Measurements from ENCODE around the gene GRID1.
A peak's percentile ranks its signal among the peaks of the same experiment; 100 is the strongest.

The GRID1 gene

GRCh38 chr10:86148117-86148516, 218.5 kb downstream of the GRID1 start:
- DNase-seq (ENCODE audit: low read depth): no peak
- no peak for TF ChIP-seq CTCF (conservative IDR thresholded peaks at IDR 0.05; ENCODE audit: low read depth, low read length)
- H3K4me3 ChIP-seq (ENCODE audit: low read depth, low read length): no peak overlapping the region

GRCh38 chr10:86144301-86144700, 222.3 kb downstream of the GRID1 start:
- no peak for DNase-seq (ENCODE audit: low read depth)
- H3K4me3 ChIP-seq (ENCODE audit: low read depth, low read length): no peak overlapping the region
- no peak for TF ChIP-seq CTCF (conservative IDR thresholded peaks at IDR 0.05; ENCODE audit: low read depth, low read length)

- TF ChIP-seq CTCF (conservative IDR thresholded peaks at IDR 0.05; ENCODE audit: low read depth, low read length): no peak
- DNase-seq (ENCODE audit: low read depth): no peak
- H3K4me3 ChIP-seq (ENCODE audit: low read depth, low read length): no peak overlapping the region
Measured at GRCh38 chr10:86141896-86142295, 224.7 kb downstream of the GRID1 start.

GRCh38 chr10:86139066-86139657, 227.4 kb downstream of the GRID1 start:
- no peak overlapping the region for H3K4me3 ChIP-seq (ENCODE audit: low read depth, low read length)
- peak; percentile 28 for TF ChIP-seq CTCF (conservative IDR thresholded peaks at IDR 0.05; ENCODE audit: low read depth, low read length)
- DNase-seq (ENCODE audit: low read depth): peak; percentile 1

GRCh38 chr10:86138551-86139065, 228.0 kb downstream of the GRID1 start:
- no peak for DNase-seq (ENCODE audit: low read depth)
- TF ChIP-seq CTCF (conservative IDR thresholded peaks at IDR 0.05; ENCODE audit: low read depth, low read length): no peak
- no peak overlapping the region for H3K4me3 ChIP-seq (ENCODE audit: low read depth, low read length)

- no peak overlapping the region for H3K4me3 ChIP-seq (ENCODE audit: low read depth, low read length)
- no peak for DNase-seq (ENCODE audit: low read depth)
- TF ChIP-seq CTCF (conservative IDR thresholded peaks at IDR 0.05; ENCODE audit: low read depth, low read length): no peak
Measured at GRCh38 chr10:86137561-86137960, 229.0 kb downstream of the GRID1 start.

GRCh38 chr10:86136934-86137333, 229.7 kb downstream of the GRID1 start:
- DNase-seq (ENCODE audit: low read depth): no peak
- no peak overlapping the region for H3K4me3 ChIP-seq (ENCODE audit: low read depth, low read length)
- TF ChIP-seq CTCF (conservative IDR thresholded peaks at IDR 0.05; ENCODE audit: low read depth, low read length): no peak

All from choroid plexus epithelial cell (primary cell).